GM19328 (cell line): ENCODE results near the gene ADM.
A peak's percentile ranks its signal among the peaks of the same experiment; 100 is the strongest.

Experiments
- ATAC-seq: cut with Tn5 transposase; IDR thresholded peaks from one replicate; pipeline ENCODE4 v1.9.1; 2021; ENCODE audit warnings: mild to moderate bottlenecking, moderate library complexity; ENCODE audit not compliant: unreplicated experiment

The ADM gene

GRCh38 chr11:10308201-10308954 is 3.5 kb downstream of the ADM start:
- ATAC-seq = no peak

GRCh38 chr11:10309163-10310093 is 4.6 kb downstream of the ADM start:
- no peak for ATAC-seq

- no peak for ATAC-seq
Measured at GRCh38 chr11:10310301-10310841, 5.5 kb downstream of the ADM start.

- ATAC-seq = no peak
Measured at GRCh38 chr11:10311802-10312201, 6.9 kb downstream of the ADM start.

GRCh38 chr11:10314199-10315072 is 9.6 kb downstream of the ADM start:
- peak; percentile 72 for ATAC-seq

- ATAC-seq = no peak
Measured at GRCh38 chr11:10315083-10315482, 10.2 kb downstream of the ADM start.

- ATAC-seq = no peak
Measured at GRCh38 chr11:10317151-10317755, 12.4 kb downstream of the ADM start.

- peak; percentile 52 for ATAC-seq
Measured at GRCh38 chr11:10317776-10318526, 13.1 kb downstream of the ADM start.

GRCh38 chr11:10318527-10318802 is 13.6 kb downstream of the ADM start:
- ATAC-seq = no peak

GRCh38 chr11:10319702-10320558 is 15.1 kb downstream of the ADM start:
- no peak for ATAC-seq

GRCh38 chr11:10320736-10321465 is 16.0 kb downstream of the ADM start:
- no peak for ATAC-seq

- no peak for ATAC-seq
Measured at GRCh38 chr11:10322401-10322800, 17.5 kb downstream of the ADM start.

- no peak for ATAC-seq
Measured at GRCh38 chr11:10322830-10323792, 18.2 kb downstream of the ADM start.

GRCh38 chr11:10323793-10324170 is 18.9 kb downstream of the ADM start:
- no peak for ATAC-seq

GRCh38 chr11:10324474-10324873 is 19.6 kb downstream of the ADM start:
- ATAC-seq = no peak

- ATAC-seq = no peak
Measured at GRCh38 chr11:10325277-10326011, 20.6 kb downstream of the ADM start.
